ENCODE results near the gene SRSF2. TPM values are rescaled to one million over a fixed set of nuclear protein-coding genes. Genes with fewer than 3 reads are reported as not detected.

The SRSF2 gene
- total and polyA plus RNA-seq, 9 of the 15 experiments (the other 6 are each of a cell fraction or from before 2014, with no cell fraction given), result 161 to 583 (median 393) TPM

GRCh38 chr17:76772842-76773525, 35.9 kb upstream of the SRSF2 start:
- peak; percentile 88 for ATAC-seq
- DNase-seq (ENCODE audit: extremely low read depth in 1 of 4, low spot score in 3 of 4), result peak in 2 of 4 experiments; percentile 32 to 58
- no TSS peak for BruUV-seq (replicated peaks)
- Histone ChIP-seq H2AFZ (ENCODE audit: low read depth, low read length) (peak overlapping the region; percentile 14; the same call in 1 of the 2 replicates), H3K27ac (ENCODE audit: extremely low read depth, low read depth, low read length) (peak overlapping the region; percentile 5; the same call in 1 of the 3 replicates), H3K4me1 (replicated peaks in 1 of 2; ENCODE audit: control insufficient read depth in 2 of 2, insufficient read depth in 2 of 2, low read length in 2 of 2) (peaks cover 0 to 7% of the 10 kb centered on the region in 2 experiments; a peak in 2 of 5 replicates), H3K9me1 (ENCODE audit: control insufficient read depth, insufficient read depth, low read length) (no peaks in the 10 kb centered on the region), H4K20me1 (replicated peaks; ENCODE audit: control insufficient read depth, insufficient read depth, low read length) (no peaks in the 10 kb centered on the region), H3K9ac (ENCODE audit: insufficient read depth in 1 of 2, low read depth in 2 of 2, low read length in 2 of 2) (no peak overlapping the region), H3K36me3 (ENCODE audit: control insufficient read depth, insufficient read depth, low read length) (peaks cover 55% of the 10 kb centered on the region), H3K9me3 (replicated peaks; ENCODE audit: control insufficient read depth, insufficient read depth, low read depth, low read length) (no peaks in the 10 kb centered on the region), H3K4me2 (ENCODE audit: insufficient read depth, low read length) (no peak overlapping the region), H3K4me3 (no peak overlapping the region), H3K27me3 (ENCODE audit: control insufficient read depth in 2 of 2, insufficient read depth in 2 of 2, low read length in 2 of 2) (no peaks in the 10 kb centered on the region), H3K79me2 (ENCODE audit: control insufficient read depth, insufficient read depth, low read length) (no peaks in the 10 kb centered on the region)
- CTCF ChIA-PET (ENCODE audit: low intra/inter-chr PET ratio), result interaction anchor here (0.5 kb wide), 1 partner anchor 15 kb away, joined by 3 read pairs; no protein-coding TSS in a partner anchor
- peak; percentile 68 for FAIRE-seq
- POLR2A ChIA-PET, result interaction anchor here (0.8 to 2.8 kb wide), 4 partner anchors 26 to 64 kb away, joined by 3 to 17 read pairs (median 4); partner anchors contain the start of gene SRSF2
- peak; percentile 15; the same call in 1 of the 2 replicates for TF ChIP-seq FOSL1 (tag; conservative IDR thresholded peaks at IDR 0.05)
- 0 out of 2 replicates have a peak, but pooled peaks have one; percentile 12 for TF ChIP-seq DPF2 (IDR thresholded peaks at IDR 0.05)
- no peak for TF ChIP-seq DEAF1 (CRISPR knock-in tag; IDR thresholded peaks at IDR 0.05)
- TF ChIP-seq, protein P1, sequence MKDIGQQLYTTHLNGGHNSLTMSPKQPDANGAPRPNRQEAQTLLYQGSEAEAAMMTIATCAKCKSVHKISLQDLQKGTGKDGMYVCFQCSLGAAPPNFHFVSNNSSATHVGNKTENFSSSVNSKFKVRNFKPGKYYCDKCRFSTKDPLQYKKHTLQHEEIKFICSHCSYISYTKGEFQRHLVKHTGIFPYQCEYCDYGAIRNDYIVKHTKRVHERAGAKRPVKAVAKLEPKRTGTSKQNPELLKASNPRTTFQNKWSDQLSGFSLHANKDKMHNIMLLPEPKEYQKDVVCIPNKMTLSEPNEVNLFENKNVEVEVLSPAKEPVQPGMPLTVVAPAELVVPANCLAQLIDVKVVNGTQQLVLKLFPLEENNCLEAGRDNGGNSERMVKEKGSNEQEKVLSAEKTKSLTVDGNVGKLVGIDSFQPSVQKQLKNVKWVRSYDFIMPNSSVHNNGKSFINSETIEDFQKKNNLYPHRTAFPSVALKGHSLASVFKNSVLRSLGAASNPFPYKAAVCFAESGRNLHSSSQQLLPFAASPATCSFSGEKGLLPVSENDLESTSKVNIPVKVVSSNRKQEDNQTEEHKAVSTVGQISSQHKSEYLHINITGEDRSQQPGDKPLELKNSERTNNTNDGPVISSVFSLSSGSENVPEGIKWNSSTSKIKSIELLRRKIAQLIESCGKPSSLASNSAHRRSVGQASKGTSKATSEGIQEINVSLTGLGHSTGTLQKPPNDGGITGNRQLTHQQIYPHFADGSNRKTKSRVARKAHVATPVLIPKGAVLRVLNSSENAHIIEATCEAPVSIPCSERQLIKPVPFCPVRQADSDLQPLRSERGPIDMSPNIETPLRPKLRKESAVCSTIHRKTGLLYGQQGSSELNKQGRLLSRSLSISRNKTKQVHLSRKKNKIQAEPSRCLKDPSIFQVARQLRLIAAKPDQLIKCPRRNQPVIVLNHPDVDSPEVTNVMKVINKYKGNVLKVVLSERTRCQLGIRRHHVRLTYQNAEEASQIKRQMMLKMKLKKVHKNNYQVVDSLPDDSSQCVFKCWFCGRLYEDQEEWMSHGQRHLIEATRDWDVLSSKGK (CRISPR knock-in tag; IDR thresholded peaks at IDR 0.05), result no peak
- 0 out of 6 replicates have a peak, but pooled peaks of 1 of the 3 experiments have one; percentile 1 for TF ChIP-seq CTCF (IDR thresholded peaks at IDR 0.05 in 2 of 3, conservative IDR thresholded peaks at IDR 0.05 in 1 of 3; ENCODE audit: insufficient read depth in 2 of 3, low read depth in 1 of 3, low read length in 3 of 3)
- TF ChIP-seq MLLT1 (IDR thresholded peaks at IDR 0.05), result 0 out of 4 replicates have a peak, but pooled peaks of 1 of the 2 experiments have one; percentile 47
- TF ChIP-seq NFIC (IDR thresholded peaks at IDR 0.05), result peak; percentile 15; the same call in 1 of the 2 replicates
- in situ Hi-C loops (cut with MboI), result no loop called here
- intact Hi-C loops (cut with micrococcal nuclease), result no loop called here
- 44% methylated on average over 6 of the region's 6 CpGs for WGBS (ENCODE audit: insufficient coverage, low coverage, missing lambda C conversion rate)

Measured in K562 (cell line).